Mononuclear cell (primary cell): Measurements from ENCODE around the gene WFDC10B. TPM values are rescaled to one million over a fixed set of nuclear protein-coding genes. Genes with fewer than 3 reads are reported as not detected.
"Not testable (repeated sequence)": the region's sequence is repeated elsewhere in the genome, so short reads cannot be mapped to it uniquely, and the experiment has no call there.

Experiments used
- H3K27me3 ChIP-seq: 2 replicates; pipeline ENCODE4 v1.6.0; 2011; ENCODE audit warnings: low read length, control low read depth; ENCODE audit not compliant: insufficient read depth
- H3K4me1 ChIP-seq: 2 replicates; pipeline ENCODE4 v1.5.1; 2011; ENCODE audit warnings: mild to moderate bottlenecking, low read length, control low read depth; ENCODE audit not compliant: insufficient read depth
- H3K4me3 ChIP-seq: 2 replicates; pipeline ENCODE4 v1.5.1; 2011; ENCODE audit warnings: mild to moderate bottlenecking, low read length, moderate library complexity
- H3K9me3 ChIP-seq: 2 replicates; pipeline ENCODE4 v1.5.1; 2011; ENCODE audit warnings: low read depth, mild to moderate bottlenecking, control low read depth, low read length
- total RNA-seq: library from RNA; depleted of rRNA; stranded (reverse); fragments of >200 nt; gene quantifications from one replicate; pipeline ENCODE4 v1.2.3, GENCODE V29; 2012

Gene WFDC10B
- total RNA-seq: not detected

GRCh38 chr20:45704969-45705637 is at the start of gene WFDC10B:
WFDC10B (minus strand) TSS chr20:45705019; CDS start chr20:45685992, 19,027 bp downstream.
- H3K4me3 ChIP-seq: no peak within 1 kb of the TSS
- H3K27me3 ChIP-seq: peaks cover 20% of the 10 kb centered on the region
- no peaks in the 10 kb centered on the region for H3K4me1 ChIP-seq
- no peaks in the 10 kb centered on the region for H3K9me3 ChIP-seq

DNA sequence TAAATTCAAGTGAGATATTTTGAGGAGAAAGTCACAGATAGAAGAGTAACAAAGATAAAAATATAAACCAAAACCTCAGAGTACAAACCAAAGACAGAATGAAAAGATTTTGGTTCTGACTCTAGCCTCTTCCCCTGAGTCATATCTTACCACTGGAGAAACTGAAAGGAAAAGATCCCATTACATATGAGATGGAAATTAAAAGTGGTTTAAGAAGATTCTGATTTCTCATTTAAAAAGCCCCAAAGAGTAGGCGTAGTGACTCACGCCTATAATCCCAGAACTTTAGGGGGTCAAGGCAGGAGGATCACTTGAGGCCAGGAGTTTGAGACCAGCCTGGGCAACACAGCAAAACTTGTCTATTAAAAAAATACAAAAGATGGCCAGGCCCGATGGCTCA is 47.9 kb upstream of the WFDC10B start:
- no peaks in the 10 kb centered on the region for H3K27me3 ChIP-seq
- H3K9me3 ChIP-seq: no peaks in the 10 kb centered on the region
- H3K4me3 ChIP-seq: no peak overlapping the region
- H3K4me1 ChIP-seq: no peaks in the 10 kb centered on the region

- Histone ChIP-seq H3K4me1 (no peaks in the 10 kb centered on the region), H3K27me3 (peaks cover 4% of the 10 kb centered on the region), H3K4me3 (no peak overlapping the region), H3K9me3 (no peaks in the 10 kb centered on the region)
Measured at GRCh38 chr20:45751721-45752120, 46.9 kb upstream of the WFDC10B start.

DNA sequence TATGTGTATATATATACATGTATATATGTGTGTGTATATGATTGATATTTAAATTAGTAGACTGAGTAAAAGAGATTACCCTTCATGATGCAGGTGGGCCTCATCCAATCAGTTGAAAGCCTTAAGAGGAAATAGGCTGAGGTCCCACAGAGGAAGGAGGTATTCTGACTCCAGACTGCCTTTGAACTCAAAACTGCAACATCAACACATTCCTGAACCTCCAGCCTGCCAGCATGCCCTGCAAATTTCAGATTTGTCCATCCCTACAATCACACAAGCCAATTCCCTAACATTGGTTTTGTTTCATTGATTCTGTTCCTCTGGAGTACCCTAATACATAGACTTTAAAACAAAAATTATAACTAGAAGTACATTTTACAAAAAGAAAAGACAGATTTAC is 40.2 kb upstream of the WFDC10B start:
- Histone ChIP-seq H3K27me3 (peaks cover 4% of the 10 kb centered on the region), H3K9me3 (no peaks in the 10 kb centered on the region), H3K4me3 (no peak overlapping the region), H3K4me1 (no peaks in the 10 kb centered on the region)

- Histone ChIP-seq H3K4me1 (no peaks in the 10 kb centered on the region), H3K9me3 (no peaks in the 10 kb centered on the region), H3K4me3 (no peak overlapping the region), H3K27me3 (peaks cover 4% of the 10 kb centered on the region)
Measured at GRCh38 chr20:45742596-45742995, 37.8 kb upstream of the WFDC10B start.

GRCh38 chr20:45735988-45736387 is 31.2 kb upstream of the WFDC10B start:
- Histone ChIP-seq H3K27me3 (peaks cover 2% of the 10 kb centered on the region), H3K4me1 (no peaks in the 10 kb centered on the region), H3K4me3 (no peak overlapping the region), H3K9me3 (peaks cover 16% of the 10 kb centered on the region)

DNA sequence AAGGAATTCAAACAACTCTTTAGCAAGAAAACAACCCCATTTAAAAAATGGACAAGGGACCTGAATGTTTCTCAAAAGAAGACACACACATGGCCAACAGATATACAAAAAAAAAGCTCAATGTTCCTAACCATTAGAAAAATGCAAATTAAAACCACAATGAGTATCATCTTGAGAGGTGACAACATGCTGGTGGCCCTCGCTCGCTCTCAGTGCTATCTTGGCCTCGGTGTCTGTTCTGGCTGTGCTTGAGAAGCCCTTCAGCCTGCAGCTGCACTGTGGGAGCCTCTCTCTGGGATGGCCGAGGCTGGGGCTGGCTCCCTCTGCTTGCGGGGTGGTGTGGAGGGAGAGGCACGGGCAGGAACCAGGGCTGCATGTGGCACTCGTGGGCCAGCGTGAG is 30.7 kb upstream of the WFDC10B start:
- Histone ChIP-seq H3K4me3 (no peak overlapping the region), H3K27me3 (peaks cover 2% of the 10 kb centered on the region), H3K4me1 (no peaks in the 10 kb centered on the region)

GRCh38 chr20:45732199-45732598 is 27.4 kb upstream of the WFDC10B start:
- no peaks in the 10 kb centered on the region for H3K4me1 ChIP-seq

More for the DNA sequence above, 30.7 kb upstream of the WFDC10B start:
- peaks cover 16% of the 10 kb centered on the region for H3K9me3 ChIP-seq

GRCh38 chr20:45727044-45727443 is 22.2 kb upstream of the WFDC10B start:
- Histone ChIP-seq H3K4me3 (no peak overlapping the region), H3K4me1 (no peaks in the 10 kb centered on the region), H3K27me3 (peaks cover 7% of the 10 kb centered on the region), H3K9me3 (peaks cover 6% of the 10 kb centered on the region)

More at GRCh38 chr20:45732199-45732598, 27.4 kb upstream of the WFDC10B start:
- Histone ChIP-seq H3K4me3 (no peak overlapping the region), H3K9me3 (peaks cover 16% of the 10 kb centered on the region), H3K27me3 (peaks cover 2% of the 10 kb centered on the region)

GRCh38 chr20:45725134-45725533 is 20.3 kb upstream of the WFDC10B start:
- no peaks in the 10 kb centered on the region for H3K4me1 ChIP-seq
- H3K4me3 ChIP-seq: no peak overlapping the region
- H3K27me3 ChIP-seq: peaks cover 7% of the 10 kb centered on the region
- H3K9me3 ChIP-seq: no peaks in the 10 kb centered on the region

GRCh38 chr20:45722047-45722446 is 17.2 kb upstream of the WFDC10B start, which contains the start of gene SPINT4:
SPINT4 (plus strand) TSS chr20:45722347; CDS start chr20:45722368, 21 bp downstream.
- no peak within 1 kb of the TSS for H3K4me3 ChIP-seq
- no peaks in the 10 kb centered on the region for H3K4me1 ChIP-seq
- peaks cover 7% of the 10 kb centered on the region for H3K27me3 ChIP-seq
- H3K9me3 ChIP-seq: no peaks in the 10 kb centered on the region

- H3K9me3 ChIP-seq, H3K4me1 ChIP-seq, H3K27me3 ChIP-seq, H3K4me3 ChIP-seq: not testable (repeated sequence)
Measured at GRCh38 chr20:45716141-45716688, 11.4 kb upstream of the WFDC10B start.

GRCh38 chr20:45701873-45702272 is 2.9 kb downstream of the WFDC10B start, which contains the start of gene WFDC13:
WFDC13 (plus strand) TSS chr20:45702038; CDS start chr20:45702124, 86 bp downstream.
- peaks cover 3% of the 10 kb centered on the region for H3K27me3 ChIP-seq
- H3K4me3 ChIP-seq: no peak within 1 kb of the TSS
- no peaks in the 10 kb centered on the region for H3K4me1 ChIP-seq
- no peaks in the 10 kb centered on the region for H3K9me3 ChIP-seq

- no peaks in the 10 kb centered on the region for H3K9me3 ChIP-seq
- peaks cover 3% of the 10 kb centered on the region for H3K27me3 ChIP-seq
- H3K4me3 ChIP-seq: no peak overlapping the region
- H3K4me1 ChIP-seq: no peaks in the 10 kb centered on the region
Measured at GRCh38 chr20:45701104-45701503, 3.7 kb downstream of the WFDC10B start.

GRCh38 chr20:45695496-45695895 is 9.3 kb downstream of the WFDC10B start:
- no peak overlapping the region for H3K4me3 ChIP-seq
- no peaks in the 10 kb centered on the region for H3K9me3 ChIP-seq
- H3K27me3 ChIP-seq: no peaks in the 10 kb centered on the region
- H3K4me1 ChIP-seq: no peaks in the 10 kb centered on the region

DNA sequence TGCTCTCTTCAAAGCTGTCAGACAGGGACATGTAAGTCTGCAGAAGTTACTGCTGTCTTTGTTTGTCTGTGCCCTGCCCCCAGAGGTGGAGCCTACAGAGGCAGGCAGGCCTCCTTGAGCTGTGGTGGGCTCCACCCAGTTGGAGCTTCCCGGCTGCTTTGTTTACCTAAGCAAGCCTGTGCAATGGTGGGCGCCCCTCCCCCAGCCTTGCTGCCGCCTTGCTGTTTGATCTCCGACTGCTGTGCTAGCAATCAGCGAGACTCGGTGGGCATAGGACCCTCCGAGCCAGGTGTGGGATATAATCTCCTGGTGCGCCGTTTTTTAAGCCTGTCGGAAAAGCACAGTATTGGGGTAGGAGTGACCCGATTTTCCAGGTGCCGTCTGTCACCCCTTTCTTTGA is 11.5 kb downstream of the WFDC10B start:
- not testable (repeated sequence) for H3K27me3 ChIP-seq, H3K4me1 ChIP-seq, H3K9me3 ChIP-seq, H3K4me3 ChIP-seq
